GM23338 (cell line): ENCODE results near the gene CLDN10. TPM values are rescaled to one million over a fixed set of nuclear protein-coding genes. Genes with fewer than 3 reads are reported as not detected.

ENCODE experiments used
- ATAC-seq: fragments of 200-7000 bp; cut with Tn5 transposase; 3 replicates; pipeline ENCODE4 v1.9.1; 2020
- DNase-seq: peaks from one replicate; pipeline ENCODE4 v3.0.0-alpha.2; 2015; ENCODE audit warnings: low spot score
- H2AFZ ChIP-seq: fragments of 200-600 bp; sonication (generic); 2 replicates; pipeline ENCODE4 v1.8.0; 2016; ENCODE audit warnings: antibody characterized with exemption, mild to moderate bottlenecking, moderate library complexity
- H3F3A ChIP-seq: fragments of 200-600 bp; sonication (generic); replicated peaks from 2 replicates; pipeline ENCODE4 v1.8.0; 2017; ENCODE audit warnings: antibody characterized with exemption, mixed run types, low read depth
- H3K27ac ChIP-seq: fragments of 200-600 bp; sonication (generic); 2 replicates; pipeline ENCODE4 v1.6.1; 2016; ENCODE audit warnings: low read depth
- H3K27me3 ChIP-seq: fragments of 200-600 bp; sonication (generic); 2 replicates; pipeline ENCODE4 v1.8.0; 2016; ENCODE audit warnings: mild to moderate bottlenecking, mixed run types, moderate library complexity; ENCODE audit not compliant: insufficient read depth
- H3K36me3 ChIP-seq: fragments of 200-600 bp; sonication (generic); 2 replicates; pipeline ENCODE4 v1.8.0; 2016; ENCODE audit warnings: mild to moderate bottlenecking; ENCODE audit not compliant: insufficient read depth
- H3K4me1 ChIP-seq: fragments of 200-600 bp; sonication (generic); 2 replicates; pipeline ENCODE4 v1.8.0; 2016; ENCODE audit warnings: mild to moderate bottlenecking, moderate library complexity; ENCODE audit not compliant: insufficient read depth
- H3K4me2 ChIP-seq: fragments of 200-600 bp; sonication (generic); 2 replicates; pipeline ENCODE4 v1.7.1; 2017; ENCODE audit warnings: mixed run types
- H3K4me3 ChIP-seq: fragments of 200-600 bp; sonication (generic); 2 replicates; pipeline ENCODE4 v1.6.1; 2016; ENCODE audit warnings: mixed run types
- H3K79me2 ChIP-seq: fragments of 200-600 bp; sonication (generic); replicated peaks from 2 replicates; pipeline ENCODE4 v1.8.0; 2017; ENCODE audit warnings: mild to moderate bottlenecking; ENCODE audit not compliant: insufficient read depth
- H3K9me2 ChIP-seq: fragments of 200-600 bp; sonication (generic); 2 replicates; pipeline ENCODE4 v1.8.0; 2017; ENCODE audit not compliant: insufficient read depth
- H4K20me1 ChIP-seq: fragments of 200-600 bp; sonication (generic); replicated peaks from 2 replicates; pipeline ENCODE4 v1.8.0; 2017; ENCODE audit warnings: mild to moderate bottlenecking; ENCODE audit not compliant: insufficient read depth
- H3K27ac Mint-ChIP-seq: 2 replicates; pipeline ENCODE4 v1.8.0; 2020; ENCODE audit warnings: inconsistent platforms, mild to moderate bottlenecking, moderate library complexity, mixed read lengths
- H3K27me3 Mint-ChIP-seq: 3 replicates; pipeline ENCODE4 v1.8.0; 2022; ENCODE audit warnings: low read depth, mild to moderate bottlenecking, moderate library complexity, mixed read lengths, inconsistent platforms; ENCODE audit not compliant: insufficient read depth, poor library complexity
- H3K36me3 Mint-ChIP-seq: 3 replicates; pipeline ENCODE4 v1.8.0; 2021; ENCODE audit warnings: low read depth, mild to moderate bottlenecking, inconsistent platforms, moderate library complexity, mixed read lengths
- H3K4me1 Mint-ChIP-seq: 3 replicates; pipeline ENCODE4 v1.8.0; 2020; ENCODE audit warnings: mild to moderate bottlenecking, inconsistent platforms, mixed read lengths
- H3K4me3 Mint-ChIP-seq: 3 replicates; pipeline ENCODE4 v1.8.0; 2021; ENCODE audit warnings: moderate library complexity, mild to moderate bottlenecking, inconsistent platforms, mixed read lengths
- H3K9me3 Mint-ChIP-seq: 3 replicates; pipeline ENCODE4 v1.8.0; 2020; ENCODE audit warnings: moderate library complexity, mild to moderate bottlenecking, inconsistent platforms, mixed read lengths
- CREB1 ChIP-seq: fragments of 250-450 bp; sonication (Bioruptor Pico); IDR thresholded peaks from 2 replicates; pipeline ENCODE4 v1.5.0; 2020; ENCODE audit warnings: low read depth, mild to moderate bottlenecking, moderate library complexity
- EZH2 ChIP-seq: fragments of 200-600 bp; sonication (generic); IDR thresholded peaks from one replicate; pipeline ENCODE4 v1.8.0; 2017; ENCODE audit warnings: antibody characterized with exemption, mild to moderate bottlenecking, low read depth; ENCODE audit not compliant: unreplicated experiment
- NANOG ChIP-seq: IDR thresholded peaks from 2 replicates; pipeline ENCODE4 v1.6.1; 2016; ENCODE audit warnings: antibody characterized with exemption, borderline replicate concordance
- POLR2AphosphoS5 ChIP-seq: IDR thresholded peaks from 2 replicates; pipeline ENCODE4 v1.6.1; 2016; ENCODE audit warnings: antibody characterized with exemption, low read depth
- ZNF331 ChIP-seq: fragments of 250-450 bp; sonication (Bioruptor Pico); IDR thresholded peaks from 2 replicates; pipeline ENCODE4 v1.5.0; 2020; ENCODE audit warnings: low read depth, mild to moderate bottlenecking, moderate library complexity
- polyA plus RNA-seq: library from polyadenylated mRNA; unstranded; fragments of >200 nt; fragmentation: Nextera tagmentation; extraction: Ambion mirVana; gene quantifications from 2 replicates; pipeline ENCODE4 v1.2.1, GENCODE V29; 2016
- total RNA-seq: library from RNA; depleted of rRNA; stranded (reverse); fragments of >200 nt; shearing (Covaris generic); gene quantifications from 2 replicates; pipeline ENCODE4 v1.2.3, GENCODE V29; 2014
- TF ChIP-seq, protein P1 (sequence below): fragments of 250-450 bp; sonication (Bioruptor Pico); IDR thresholded peaks from 2 replicates; pipeline ENCODE4 v1.5.0; 2020; ENCODE audit warnings: mild to moderate bottlenecking, moderate library complexity

CLDN10 gene
- total and polyA plus RNA-seq, 2 experiments from 2014 or later: 34.7 to 65.9 TPM

DNA sequence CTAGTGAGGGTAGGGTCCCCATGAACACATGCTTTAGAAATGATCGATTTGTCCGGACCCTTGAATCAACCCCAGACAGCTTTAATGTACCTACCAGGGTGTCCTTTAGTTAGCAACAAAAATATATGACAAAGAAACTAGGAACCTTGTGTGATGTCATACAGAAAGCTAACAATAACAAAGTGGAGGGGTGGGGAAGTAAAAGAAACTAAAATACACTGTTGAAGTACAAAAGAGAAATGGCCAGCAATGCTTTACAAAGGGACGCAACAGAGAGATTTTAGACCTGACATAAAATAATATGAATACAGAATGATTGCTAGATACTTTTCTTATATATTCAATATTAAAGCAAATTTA lies 52.0 kb downstream of the CLDN10 start (continued):
- TF ChIP-seq, protein P1, sequence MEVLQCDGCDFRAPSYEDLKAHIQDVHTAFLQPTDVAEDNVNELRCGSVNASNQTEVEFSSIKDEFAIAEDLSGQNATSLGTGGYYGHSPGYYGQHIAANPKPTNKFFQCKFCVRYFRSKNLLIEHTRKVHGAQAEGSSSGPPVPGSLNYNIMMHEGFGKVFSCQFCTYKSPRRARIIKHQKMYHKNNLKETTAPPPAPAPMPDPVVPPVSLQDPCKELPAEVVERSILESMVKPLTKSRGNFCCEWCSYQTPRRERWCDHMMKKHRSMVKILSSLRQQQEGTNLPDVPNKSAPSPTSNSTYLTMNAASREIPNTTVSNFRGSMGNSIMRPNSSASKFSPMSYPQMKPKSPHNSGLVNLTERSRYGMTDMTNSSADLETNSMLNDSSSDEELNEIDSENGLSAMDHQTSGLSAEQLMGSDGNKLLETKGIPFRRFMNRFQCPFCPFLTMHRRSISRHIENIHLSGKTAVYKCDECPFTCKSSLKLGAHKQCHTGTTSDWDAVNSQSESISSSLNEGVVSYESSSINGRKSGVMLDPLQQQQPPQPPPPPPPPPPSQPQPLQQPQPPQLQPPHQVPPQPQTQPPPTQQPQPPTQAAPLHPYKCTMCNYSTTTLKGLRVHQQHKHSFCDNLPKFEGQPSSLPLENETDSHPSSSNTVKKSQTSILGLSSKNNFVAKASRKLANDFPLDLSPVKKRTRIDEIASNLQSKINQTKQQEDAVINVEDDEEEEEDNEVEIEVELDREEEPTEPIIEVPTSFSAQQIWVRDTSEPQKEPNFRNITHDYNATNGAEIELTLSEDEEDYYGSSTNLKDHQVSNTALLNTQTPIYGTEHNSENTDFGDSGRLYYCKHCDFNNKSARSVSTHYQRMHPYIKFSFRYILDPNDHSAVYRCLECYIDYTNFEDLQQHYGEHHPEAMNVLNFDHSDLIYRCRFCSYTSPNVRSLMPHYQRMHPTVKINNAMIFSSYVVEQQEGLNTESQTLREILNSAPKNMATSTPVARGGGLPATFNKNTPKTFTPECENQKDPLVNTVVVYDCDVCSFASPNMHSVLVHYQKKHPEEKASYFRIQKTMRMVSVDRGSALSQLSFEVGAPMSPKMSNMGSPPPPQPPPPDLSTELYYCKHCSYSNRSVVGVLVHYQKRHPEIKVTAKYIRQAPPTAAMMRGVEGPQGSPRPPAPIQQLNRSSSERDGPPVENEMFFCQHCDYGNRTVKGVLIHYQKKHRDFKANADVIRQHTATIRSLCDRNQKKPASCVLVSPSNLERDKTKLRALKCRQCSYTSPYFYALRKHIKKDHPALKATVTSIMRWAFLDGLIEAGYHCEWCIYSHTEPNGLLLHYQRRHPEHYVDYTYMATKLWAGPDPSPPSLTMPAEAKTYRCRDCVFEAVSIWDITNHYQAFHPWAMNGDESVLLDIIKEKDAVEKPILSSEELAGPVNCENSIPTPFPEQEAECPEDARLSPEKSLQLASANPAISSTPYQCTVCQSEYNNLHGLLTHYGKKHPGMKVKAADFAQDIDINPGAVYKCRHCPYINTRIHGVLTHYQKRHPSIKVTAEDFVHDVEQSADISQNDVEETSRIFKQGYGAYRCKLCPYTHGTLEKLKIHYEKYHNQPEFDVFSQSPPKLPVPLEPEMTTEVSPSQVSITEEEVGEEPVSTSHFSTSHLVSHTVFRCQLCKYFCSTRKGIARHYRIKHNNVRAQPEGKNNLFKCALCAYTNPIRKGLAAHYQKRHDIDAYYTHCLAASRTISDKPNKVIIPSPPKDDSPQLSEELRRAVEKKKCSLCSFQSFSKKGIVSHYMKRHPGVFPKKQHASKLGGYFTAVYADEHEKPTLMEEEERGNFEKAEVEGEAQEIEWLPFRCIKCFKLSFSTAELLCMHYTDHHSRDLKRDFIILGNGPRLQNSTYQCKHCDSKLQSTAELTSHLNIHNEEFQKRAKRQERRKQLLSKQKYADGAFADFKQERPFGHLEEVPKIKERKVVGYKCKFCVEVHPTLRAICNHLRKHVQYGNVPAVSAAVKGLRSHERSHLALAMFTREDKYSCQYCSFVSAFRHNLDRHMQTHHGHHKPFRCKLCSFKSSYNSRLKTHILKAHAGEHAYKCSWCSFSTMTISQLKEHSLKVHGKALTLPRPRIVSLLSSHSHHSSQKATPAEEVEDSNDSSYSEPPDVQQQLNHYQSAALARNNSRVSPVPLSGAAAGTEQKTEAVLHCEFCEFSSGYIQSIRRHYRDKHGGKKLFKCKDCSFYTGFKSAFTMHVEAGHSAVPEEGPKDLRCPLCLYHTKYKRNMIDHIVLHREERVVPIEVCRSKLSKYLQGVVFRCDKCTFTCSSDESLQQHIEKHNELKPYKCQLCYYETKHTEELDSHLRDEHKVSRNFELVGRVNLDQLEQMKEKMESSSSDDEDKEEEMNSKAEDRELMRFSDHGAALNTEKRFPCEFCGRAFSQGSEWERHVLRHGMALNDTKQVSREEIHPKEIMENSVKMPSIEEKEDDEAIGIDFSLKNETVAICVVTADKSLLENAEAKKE (CRISPR knock-in tag): no peak
- TF ChIP-seq EZH2: no peak

DNA sequence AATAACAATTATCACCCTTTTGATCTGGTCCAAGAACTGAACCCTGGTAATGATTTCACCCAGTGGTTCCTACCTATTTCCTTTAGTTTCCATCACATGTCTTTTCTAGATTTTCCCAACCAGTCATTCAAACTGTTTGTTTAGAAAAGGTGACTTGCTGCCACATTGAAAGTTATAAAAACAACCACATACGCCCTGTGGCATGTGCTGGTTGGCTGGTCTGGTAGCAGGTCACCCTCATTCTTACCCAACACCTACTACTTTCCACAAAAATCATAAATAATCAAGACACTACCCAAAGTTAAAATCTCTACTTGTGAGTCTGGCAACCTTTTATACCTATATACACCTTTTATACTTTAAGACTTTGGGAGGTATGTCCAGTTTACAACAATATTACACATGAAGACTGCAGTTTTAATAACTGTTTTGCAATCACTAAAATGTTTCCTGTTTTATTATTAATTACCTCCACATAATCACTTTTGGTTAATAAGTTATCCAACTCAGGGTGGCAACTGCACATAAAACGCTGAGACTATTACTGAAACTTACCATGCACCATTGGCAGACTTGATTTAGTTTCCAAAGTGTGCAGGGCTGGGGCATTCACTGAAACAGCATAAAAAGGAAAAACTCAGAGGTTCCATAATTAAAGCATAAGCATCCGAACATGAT lies 53.1 kb downstream of the CLDN10 start:
- H3K27me3 ChIP-seq: no peaks in the 10 kb centered on the region
- no peaks in the 10 kb centered on the region for H3K9me2 ChIP-seq
- no peak for TF ChIP-seq ZNF331 (CRISPR knock-in tag)
- TF ChIP-seq POLR2AphosphoS5: no peak
- TF ChIP-seq NANOG: no peak
- TF ChIP-seq, protein P1 (CRISPR knock-in tag): no peak
- TF ChIP-seq CREB1: no peak
- Mint-ChIP-seq H3K9me3 (no peaks in the 10 kb centered on the region; the same call in 2 of the 3 replicates), H3K4me1 (no peaks in the 10 kb centered on the region), H3K27me3 (peaks cover 3% of the 10 kb centered on the region), H3K4me3 (no peak overlapping the region), H3K36me3 (peaks cover 17% of the 10 kb centered on the region), H3K27ac (no peak overlapping the region)
- H3K4me3 ChIP-seq: no peak overlapping the region
- no peak overlapping the region for H3K4me2 ChIP-seq
- H4K20me1 ChIP-seq: no peaks in the 10 kb centered on the region; the same call in 1 of the 2 replicates
- no peaks in the 10 kb centered on the region; the same call in 1 of the 2 replicates for H3K36me3 ChIP-seq
- ATAC-seq (no peak), DNase-seq (no peak)
- no peak overlapping the region for H3K27ac ChIP-seq
- no peak overlapping the region for H2AFZ ChIP-seq
- H3K4me1 ChIP-seq: no peaks in the 10 kb centered on the region
- H3F3A ChIP-seq: no peaks in the 10 kb centered on the region
- H3K79me2 ChIP-seq: no peaks in the 10 kb centered on the region
